ENCODE data around the gene CDH22. TPM values are rescaled to one million over a fixed set of nuclear protein-coding genes. Genes with fewer than 3 reads are reported as not detected.

The CDH22 gene
- total and polyA plus RNA-seq, 9 of the 15 experiments (the other 6 are each of a cell fraction or from before 2014, with no cell fraction given) = 0.07 to 0.08 TPM; not detected in 7

DNA sequence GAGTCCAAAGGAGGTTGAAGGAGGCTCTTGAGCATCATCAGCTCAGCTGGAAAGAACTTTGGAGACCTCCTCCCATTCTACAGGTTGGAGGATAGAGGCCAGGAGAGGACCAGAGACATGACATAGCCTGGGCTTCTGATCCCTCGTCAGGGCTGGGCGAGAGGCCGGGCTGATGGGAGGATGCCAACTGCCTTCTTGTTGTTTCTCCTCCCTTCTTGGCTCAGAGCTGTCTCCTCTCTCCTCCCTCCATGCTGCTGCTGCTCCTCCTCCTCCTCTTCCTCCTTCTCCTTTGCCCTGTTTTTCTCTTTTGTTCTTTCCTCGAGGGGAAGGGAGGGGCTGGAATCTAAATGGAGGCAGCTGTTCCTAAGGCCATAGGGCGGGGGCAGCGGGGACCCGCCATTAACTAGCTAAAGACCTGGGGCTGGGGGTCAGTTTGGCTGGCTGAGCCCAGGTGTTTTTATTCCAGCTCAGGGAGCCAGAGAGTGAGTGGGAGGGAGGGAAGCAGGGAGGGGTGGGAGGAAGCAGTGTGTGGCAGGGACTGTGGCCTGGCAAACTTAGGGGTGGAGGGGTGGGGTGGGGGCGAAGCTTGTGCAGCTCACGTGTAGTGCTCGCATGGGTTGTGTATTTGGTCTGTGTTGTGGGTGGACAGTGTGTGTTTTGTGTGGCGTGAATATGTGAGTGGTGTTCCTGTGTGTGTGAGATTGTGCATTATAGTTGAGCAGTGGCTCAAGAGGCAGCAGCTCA is 105.4 kb downstream of the CDH22 start:
- TF ChIP-seq RBM25 (IDR thresholded peaks at IDR 0.05; ENCODE audit: low read depth, low read length, severe bottlenecking) (peak; percentile 16), HOXB6 (CRISPR knock-in tag; IDR thresholded peaks at IDR 0.05; ENCODE audit: borderline replicate concordance) (no peak), TBP (optimal IDR thresholded peaks at IDR 0.05; ENCODE audit: low read depth, low read length) (no peak), CBFA2T3 (IDR thresholded peaks at IDR 0.05) (no peak)
- TF ChIP-seq, protein P1, sequence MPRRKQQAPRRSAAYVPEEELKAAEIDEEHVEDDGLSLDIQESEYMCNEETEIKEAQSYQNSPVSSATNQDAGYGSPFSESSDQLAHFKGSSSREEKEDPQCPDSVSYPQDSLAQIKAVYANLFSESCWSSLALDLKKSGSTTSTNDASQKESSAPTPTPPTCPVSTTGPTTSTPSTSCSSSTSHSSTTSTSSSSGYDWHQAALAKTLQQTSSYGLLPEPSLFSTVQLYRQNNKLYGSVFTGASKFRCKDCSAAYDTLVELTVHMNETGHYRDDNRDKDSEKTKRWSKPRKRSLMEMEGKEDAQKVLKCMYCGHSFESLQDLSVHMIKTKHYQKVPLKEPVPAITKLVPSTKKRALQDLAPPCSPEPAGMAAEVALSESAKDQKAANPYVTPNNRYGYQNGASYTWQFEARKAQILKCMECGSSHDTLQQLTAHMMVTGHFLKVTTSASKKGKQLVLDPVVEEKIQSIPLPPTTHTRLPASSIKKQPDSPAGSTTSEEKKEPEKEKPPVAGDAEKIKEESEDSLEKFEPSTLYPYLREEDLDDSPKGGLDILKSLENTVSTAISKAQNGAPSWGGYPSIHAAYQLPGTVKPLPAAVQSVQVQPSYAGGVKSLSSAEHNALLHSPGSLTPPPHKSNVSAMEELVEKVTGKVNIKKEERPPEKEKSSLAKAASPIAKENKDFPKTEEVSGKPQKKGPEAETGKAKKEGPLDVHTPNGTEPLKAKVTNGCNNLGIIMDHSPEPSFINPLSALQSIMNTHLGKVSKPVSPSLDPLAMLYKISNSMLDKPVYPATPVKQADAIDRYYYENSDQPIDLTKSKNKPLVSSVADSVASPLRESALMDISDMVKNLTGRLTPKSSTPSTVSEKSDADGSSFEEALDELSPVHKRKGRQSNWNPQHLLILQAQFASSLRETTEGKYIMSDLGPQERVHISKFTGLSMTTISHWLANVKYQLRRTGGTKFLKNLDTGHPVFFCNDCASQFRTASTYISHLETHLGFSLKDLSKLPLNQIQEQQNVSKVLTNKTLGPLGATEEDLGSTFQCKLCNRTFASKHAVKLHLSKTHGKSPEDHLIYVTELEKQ (CRISPR knock-in tag; IDR thresholded peaks at IDR 0.05) = no peak
- TF ChIP-seq, protein P2, sequence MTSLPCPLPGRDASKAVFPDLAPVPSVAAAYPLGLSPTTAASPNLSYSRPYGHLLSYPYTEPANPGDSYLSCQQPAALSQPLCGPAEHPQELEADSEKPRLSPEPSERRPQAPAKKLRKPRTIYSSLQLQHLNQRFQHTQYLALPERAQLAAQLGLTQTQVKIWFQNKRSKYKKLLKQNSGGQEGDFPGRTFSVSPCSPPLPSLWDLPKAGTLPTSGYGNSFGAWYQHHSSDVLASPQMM (CRISPR knock-in tag; IDR thresholded peaks at IDR 0.05) = no peak
- CTCF ChIA-PET (ENCODE audit: low intra/inter-chr PET ratio) = no interaction called here
- no TSS peak for BruUV-seq (replicated peaks)
- Histone ChIP-seq H2AFZ (ENCODE audit: low read depth, low read length) (no peak overlapping the region), H3K79me2 (ENCODE audit: control insufficient read depth, insufficient read depth, low read length) (no peaks in the 10 kb centered on the region), H3K4me1 (replicated peaks in 1 of 2; ENCODE audit: control insufficient read depth in 2 of 2, insufficient read depth in 2 of 2, low read length in 2 of 2) (peaks cover 27 to 36% of the 10 kb centered on the region in 2 experiments), H3K9me1 (ENCODE audit: control insufficient read depth, insufficient read depth, low read length) (no peaks in the 10 kb centered on the region), H3K4me3 (no peak overlapping the region), H3K27ac (ENCODE audit: extremely low read depth, low read depth, low read length) (no peak overlapping the region), H3K9ac (ENCODE audit: insufficient read depth in 1 of 2, low read depth in 2 of 2, low read length in 2 of 2) (no peak overlapping the region; a peak in 1 of 4 replicates), H4K20me1 (replicated peaks; ENCODE audit: control insufficient read depth, insufficient read depth, low read length) (peaks cover 15% of the 10 kb centered on the region), H3K9me3 (replicated peaks; ENCODE audit: control insufficient read depth, insufficient read depth, low read depth, low read length) (no peaks in the 10 kb centered on the region), H3K27me3 (ENCODE audit: control insufficient read depth in 2 of 2, insufficient read depth in 2 of 2, low read length in 2 of 2) (peaks cover 18 to 35% of the 10 kb centered on the region in 2 experiments), H3K36me3 (ENCODE audit: control insufficient read depth, insufficient read depth, low read length) (no peaks in the 10 kb centered on the region), H3K4me2 (ENCODE audit: insufficient read depth, low read length) (no peak overlapping the region)
- FAIRE-seq (no peak), ATAC-seq (no peak), DNase-seq (ENCODE audit: extremely low read depth in 1 of 4, low spot score in 3 of 4) (no peak)
- POLR2A ChIA-PET = interaction anchor here (1.1 to 1.2 kb wide), 2 partner anchors 10 to 11 kb away, joined by 3 to 4 read pairs; no protein-coding TSS in a partner anchor
- 6% methylated on average over 10 of the region's 11 CpGs for WGBS (ENCODE audit: insufficient coverage, low coverage, missing lambda C conversion rate)
- intact Hi-C loops (cut with micrococcal nuclease) = no loop called here
- in situ Hi-C loops (cut with MboI) = no loop called here
